ENCODE data around the gene UBE2E1.

DNA sequence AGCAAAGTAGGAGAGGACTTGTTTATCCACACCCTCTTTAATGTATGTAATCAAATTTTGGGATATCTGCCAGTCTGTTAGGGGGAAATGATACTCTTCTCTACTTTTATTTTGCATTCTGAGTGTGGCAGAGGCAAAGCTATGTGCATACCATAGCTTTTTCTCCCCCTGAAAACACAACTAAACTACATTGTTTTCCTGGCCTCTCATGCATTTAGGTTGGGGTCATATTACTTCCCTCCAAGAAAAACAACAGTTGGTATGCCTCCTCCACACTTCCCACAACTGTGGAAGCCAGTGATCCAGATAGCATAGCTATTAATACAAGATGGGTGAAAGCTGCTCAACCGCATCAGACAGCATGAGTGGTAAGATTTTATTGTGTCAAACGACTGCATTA, 118.0 kb downstream of the UBE2E1 start:
- TF ChIP-seq MAFK (IDR thresholded peaks at IDR 0.05; ENCODE audit: low read depth, low read length), result no peak
- TF ChIP-seq, protein P1, sequence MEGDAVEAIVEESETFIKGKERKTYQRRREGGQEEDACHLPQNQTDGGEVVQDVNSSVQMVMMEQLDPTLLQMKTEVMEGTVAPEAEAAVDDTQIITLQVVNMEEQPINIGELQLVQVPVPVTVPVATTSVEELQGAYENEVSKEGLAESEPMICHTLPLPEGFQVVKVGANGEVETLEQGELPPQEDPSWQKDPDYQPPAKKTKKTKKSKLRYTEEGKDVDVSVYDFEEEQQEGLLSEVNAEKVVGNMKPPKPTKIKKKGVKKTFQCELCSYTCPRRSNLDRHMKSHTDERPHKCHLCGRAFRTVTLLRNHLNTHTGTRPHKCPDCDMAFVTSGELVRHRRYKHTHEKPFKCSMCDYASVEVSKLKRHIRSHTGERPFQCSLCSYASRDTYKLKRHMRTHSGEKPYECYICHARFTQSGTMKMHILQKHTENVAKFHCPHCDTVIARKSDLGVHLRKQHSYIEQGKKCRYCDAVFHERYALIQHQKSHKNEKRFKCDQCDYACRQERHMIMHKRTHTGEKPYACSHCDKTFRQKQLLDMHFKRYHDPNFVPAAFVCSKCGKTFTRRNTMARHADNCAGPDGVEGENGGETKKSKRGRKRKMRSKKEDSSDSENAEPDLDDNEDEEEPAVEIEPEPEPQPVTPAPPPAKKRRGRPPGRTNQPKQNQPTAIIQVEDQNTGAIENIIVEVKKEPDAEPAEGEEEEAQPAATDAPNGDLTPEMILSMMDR (conservative IDR thresholded peaks at IDR 0.05; ENCODE audit: low read depth, low read length), result no peak
- no peak for TF ChIP-seq USF2 (IDR thresholded peaks at IDR 0.05; ENCODE audit: low read depth, low read length)
- no peak for TF ChIP-seq RFX5 (IDR thresholded peaks at IDR 0.05; ENCODE audit: low read depth, low read length)
- TF ChIP-seq, protein P2, sequence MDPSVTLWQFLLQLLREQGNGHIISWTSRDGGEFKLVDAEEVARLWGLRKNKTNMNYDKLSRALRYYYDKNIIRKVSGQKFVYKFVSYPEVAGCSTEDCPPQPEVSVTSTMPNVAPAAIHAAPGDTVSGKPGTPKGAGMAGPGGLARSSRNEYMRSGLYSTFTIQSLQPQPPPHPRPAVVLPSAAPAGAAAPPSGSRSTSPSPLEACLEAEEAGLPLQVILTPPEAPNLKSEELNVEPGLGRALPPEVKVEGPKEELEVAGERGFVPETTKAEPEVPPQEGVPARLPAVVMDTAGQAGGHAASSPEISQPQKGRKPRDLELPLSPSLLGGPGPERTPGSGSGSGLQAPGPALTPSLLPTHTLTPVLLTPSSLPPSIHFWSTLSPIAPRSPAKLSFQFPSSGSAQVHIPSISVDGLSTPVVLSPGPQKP (IDR thresholded peaks at IDR 0.05; ENCODE audit: borderline replicate concordance, low read depth, low read length), result no peak
- no peak for TF ChIP-seq POLR2A (IDR thresholded peaks at IDR 0.05; ENCODE audit: low read depth, low read length)
- peak; percentile 28; the same call in 1 of the 2 replicates for TF ChIP-seq BHLHE40 (IDR thresholded peaks at IDR 0.05; ENCODE audit: low read depth, low read length)
- TF ChIP-seq MAZ (IDR thresholded peaks at IDR 0.05; ENCODE audit: borderline replicate concordance, low read depth, low read length), result no peak
- no peak for TF ChIP-seq CEBPB (IDR thresholded peaks at IDR 0.05; ENCODE audit: low read depth, low read length)
- no peak for TF ChIP-seq RAD21 (IDR thresholded peaks at IDR 0.05; ENCODE audit: low read length)
- no peak for TF ChIP-seq SMC3 (IDR thresholded peaks at IDR 0.05; ENCODE audit: low read depth, low read length)
- no peak for TF ChIP-seq CHD1 (IDR thresholded peaks at IDR 0.05; ENCODE audit: low read depth, low read length)
- no peak for TF ChIP-seq MXI1 (IDR thresholded peaks at IDR 0.05; ENCODE audit: borderline replicate concordance, low read depth, low read length)
- TF ChIP-seq FOS (IDR thresholded peaks at IDR 0.05; ENCODE audit: low read depth, low read length), result no peak
